Measurements from ENCODE around the gene ANKMY1.

DNA sequence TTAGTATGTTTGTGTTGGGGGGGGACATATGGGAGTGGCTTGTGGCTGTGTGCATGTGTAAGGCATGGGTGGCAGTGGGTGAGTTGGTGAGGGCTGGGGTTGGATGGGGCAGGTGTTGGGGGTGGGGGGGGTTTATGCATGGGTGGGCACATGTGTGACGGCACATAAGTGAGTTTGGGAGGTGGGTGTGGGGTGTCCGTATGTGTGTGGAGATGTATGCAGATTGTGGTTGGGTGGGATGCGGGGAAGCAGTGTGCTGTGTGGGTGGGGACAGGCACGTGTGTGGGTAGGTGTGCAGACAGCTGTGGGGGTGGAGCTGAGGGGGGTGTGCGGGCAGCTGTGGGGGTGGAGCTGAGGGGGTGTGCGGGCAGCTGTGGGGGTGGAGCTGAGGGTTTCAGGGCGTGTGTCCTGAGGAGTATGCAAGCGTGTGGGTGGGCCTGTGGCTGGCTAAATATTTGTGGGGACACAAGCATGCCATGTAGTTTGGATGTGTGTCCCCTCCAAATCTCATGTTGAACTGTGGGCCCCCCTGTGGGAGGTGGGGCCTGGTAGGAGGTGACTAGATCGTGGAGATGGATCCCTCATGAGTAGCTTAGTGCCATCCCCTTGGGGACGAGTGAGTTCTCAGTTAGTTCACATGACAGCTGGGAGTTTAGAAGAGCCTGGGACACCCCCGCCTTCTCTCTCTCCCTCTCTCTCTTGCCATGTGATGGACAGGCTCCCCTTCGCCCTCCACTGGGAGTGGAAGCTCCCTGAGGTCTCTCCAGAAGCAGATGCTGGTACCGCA, 59.4 kb downstream of the ANKMY1 start:
- TF ChIP-seq, protein P1, sequence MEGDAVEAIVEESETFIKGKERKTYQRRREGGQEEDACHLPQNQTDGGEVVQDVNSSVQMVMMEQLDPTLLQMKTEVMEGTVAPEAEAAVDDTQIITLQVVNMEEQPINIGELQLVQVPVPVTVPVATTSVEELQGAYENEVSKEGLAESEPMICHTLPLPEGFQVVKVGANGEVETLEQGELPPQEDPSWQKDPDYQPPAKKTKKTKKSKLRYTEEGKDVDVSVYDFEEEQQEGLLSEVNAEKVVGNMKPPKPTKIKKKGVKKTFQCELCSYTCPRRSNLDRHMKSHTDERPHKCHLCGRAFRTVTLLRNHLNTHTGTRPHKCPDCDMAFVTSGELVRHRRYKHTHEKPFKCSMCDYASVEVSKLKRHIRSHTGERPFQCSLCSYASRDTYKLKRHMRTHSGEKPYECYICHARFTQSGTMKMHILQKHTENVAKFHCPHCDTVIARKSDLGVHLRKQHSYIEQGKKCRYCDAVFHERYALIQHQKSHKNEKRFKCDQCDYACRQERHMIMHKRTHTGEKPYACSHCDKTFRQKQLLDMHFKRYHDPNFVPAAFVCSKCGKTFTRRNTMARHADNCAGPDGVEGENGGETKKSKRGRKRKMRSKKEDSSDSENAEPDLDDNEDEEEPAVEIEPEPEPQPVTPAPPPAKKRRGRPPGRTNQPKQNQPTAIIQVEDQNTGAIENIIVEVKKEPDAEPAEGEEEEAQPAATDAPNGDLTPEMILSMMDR (IDR thresholded peaks at IDR 0.05): no peak
- no peak for TF ChIP-seq POLR2A (IDR thresholded peaks at IDR 0.05)
